ENCODE data around the gene ZNRD2. TPM values are rescaled to one million over a fixed set of nuclear protein-coding genes. Genes with fewer than 3 reads are reported as not detected.

Gene ZNRD2
- total and polyA plus RNA-seq, 10 of the 15 experiments (the other 5 are each of a cell fraction or from before 2014, with no cell fraction given), result 7.9 to 111 (median 55.4) TPM

DNA sequence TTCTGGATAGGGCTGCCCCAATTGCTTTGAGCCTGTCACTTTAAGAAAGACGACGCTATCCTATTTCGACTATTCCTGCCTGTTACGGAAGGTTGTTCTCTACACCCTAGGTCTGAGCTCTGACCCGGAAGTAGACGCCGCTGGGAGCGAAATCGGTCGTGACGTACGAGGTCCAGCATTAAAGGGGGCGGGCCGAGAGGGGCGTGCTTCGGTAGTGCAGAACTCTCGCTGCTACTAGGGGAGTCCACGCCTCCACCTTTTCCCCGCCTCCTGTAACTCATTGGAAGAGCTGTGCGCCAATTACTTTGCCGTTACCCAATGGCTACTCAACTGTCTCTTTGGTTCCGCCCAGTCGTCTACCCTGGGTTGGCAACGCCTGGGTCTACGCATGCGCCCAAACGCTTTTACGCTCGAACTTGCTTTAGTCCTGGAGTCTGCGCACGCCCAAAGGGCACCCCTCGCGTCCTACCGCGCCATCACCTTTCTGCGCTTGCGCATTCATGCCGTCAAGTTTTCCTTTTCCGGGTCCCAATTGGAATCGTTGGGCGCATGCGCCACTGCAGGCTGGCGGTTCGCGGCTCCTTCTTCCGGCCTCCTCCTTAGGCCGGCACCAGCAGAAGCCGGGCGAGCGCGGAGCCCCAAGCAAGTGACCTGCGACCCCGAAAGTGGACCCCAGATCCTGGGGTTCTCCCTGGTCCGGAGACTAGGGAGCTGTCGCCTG is 45.1 kb downstream of the ZNRD2 start, which contains the start of gene PCNX3 (continued):
- TF ChIP-seq, protein P1, sequence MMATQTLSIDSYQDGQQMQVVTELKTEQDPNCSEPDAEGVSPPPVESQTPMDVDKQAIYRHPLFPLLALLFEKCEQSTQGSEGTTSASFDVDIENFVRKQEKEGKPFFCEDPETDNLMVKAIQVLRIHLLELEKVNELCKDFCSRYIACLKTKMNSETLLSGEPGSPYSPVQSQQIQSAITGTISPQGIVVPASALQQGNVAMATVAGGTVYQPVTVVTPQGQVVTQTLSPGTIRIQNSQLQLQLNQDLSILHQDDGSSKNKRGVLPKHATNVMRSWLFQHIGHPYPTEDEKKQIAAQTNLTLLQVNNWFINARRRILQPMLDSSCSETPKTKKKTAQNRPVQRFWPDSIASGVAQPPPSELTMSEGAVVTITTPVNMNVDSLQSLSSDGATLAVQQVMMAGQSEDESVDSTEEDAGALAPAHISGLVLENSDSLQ (IDR thresholded peaks at IDR 0.05), result peak; percentile 100
- TF ChIP-seq NFYA (IDR thresholded peaks at IDR 0.05; ENCODE audit: borderline replicate concordance, low read depth, low read length) (peak; percentile 76), TBL1XR1 (IDR thresholded peaks at IDR 0.05; ENCODE audit: low read depth, low read length) (peak; percentile 91), ZBED1 (IDR thresholded peaks at IDR 0.05; ENCODE audit: borderline replicate concordance) (0 out of 2 replicates have a peak, but pooled peaks have one; percentile 23), HDAC2 (IDR thresholded peaks at IDR 0.05) (no peak), CREM (IDR thresholded peaks at IDR 0.05; ENCODE audit: low read depth) (peak; percentile 95), TARDBP (IDR thresholded peaks at IDR 0.05; ENCODE audit: borderline replicate concordance) (peak; percentile 78; the same call in 1 of the 2 replicates), SIN3A (IDR thresholded peaks at IDR 0.05; ENCODE audit: low read depth, low read length) (peak; percentile 91), FOXM1 (IDR thresholded peaks at IDR 0.05; ENCODE audit: low read depth, low read length) (no peak), BHLHE40 (IDR thresholded peaks at IDR 0.05; ENCODE audit: borderline replicate concordance in 1 of 2, low read depth in 2 of 2, low read length in 1 of 2) (peak in 1 of 2 experiments; percentile 59; a peak in 1 of 4 replicates), EED (IDR thresholded peaks at IDR 0.05; ENCODE audit: low read depth) (no peak), STAT3 (IDR thresholded peaks at IDR 0.05; ENCODE audit: low read depth, low read length) (peak; percentile 74; the same call in 1 of the 2 replicates), CHD1 (IDR thresholded peaks at IDR 0.05; ENCODE audit: low read depth, low read length) (no peak), CHD2 (IDR thresholded peaks at IDR 0.05; ENCODE audit: borderline replicate concordance, low read depth, low read length) (peak; percentile 96), TAF1 (IDR thresholded peaks at IDR 0.05; ENCODE audit: borderline replicate concordance, low read depth, low read length) (peak; percentile 42; the same call in 1 of the 2 replicates)
- TF ChIP-seq, protein P2, sequence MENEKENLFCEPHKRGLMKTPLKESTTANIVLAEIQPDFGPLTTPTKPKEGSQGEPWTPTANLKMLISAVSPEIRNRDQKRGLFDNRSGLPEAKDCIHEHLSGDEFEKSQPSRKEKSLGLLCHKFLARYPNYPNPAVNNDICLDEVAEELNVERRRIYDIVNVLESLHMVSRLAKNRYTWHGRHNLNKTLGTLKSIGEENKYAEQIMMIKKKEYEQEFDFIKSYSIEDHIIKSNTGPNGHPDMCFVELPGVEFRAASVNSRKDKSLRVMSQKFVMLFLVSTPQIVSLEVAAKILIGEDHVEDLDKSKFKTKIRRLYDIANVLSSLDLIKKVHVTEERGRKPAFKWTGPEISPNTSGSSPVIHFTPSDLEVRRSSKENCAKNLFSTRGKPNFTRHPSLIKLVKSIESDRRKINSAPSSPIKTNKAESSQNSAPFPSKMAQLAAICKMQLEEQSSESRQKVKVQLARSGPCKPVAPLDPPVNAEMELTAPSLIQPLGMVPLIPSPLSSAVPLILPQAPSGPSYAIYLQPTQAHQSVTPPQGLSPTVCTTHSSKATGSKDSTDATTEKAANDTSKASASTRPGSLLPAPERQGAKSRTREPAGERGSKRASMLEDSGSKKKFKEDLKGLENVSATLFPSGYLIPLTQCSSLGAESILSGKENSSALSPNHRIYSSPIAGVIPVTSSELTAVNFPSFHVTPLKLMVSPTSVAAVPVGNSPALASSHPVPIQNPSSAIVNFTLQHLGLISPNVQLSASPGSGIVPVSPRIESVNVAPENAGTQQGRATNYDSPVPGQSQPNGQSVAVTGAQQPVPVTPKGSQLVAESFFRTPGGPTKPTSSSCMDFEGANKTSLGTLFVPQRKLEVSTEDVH (IDR thresholded peaks at IDR 0.05; ENCODE audit: low read depth, partially characterized antibody), result peak; percentile 85
- TF ChIP-seq, protein P3, sequence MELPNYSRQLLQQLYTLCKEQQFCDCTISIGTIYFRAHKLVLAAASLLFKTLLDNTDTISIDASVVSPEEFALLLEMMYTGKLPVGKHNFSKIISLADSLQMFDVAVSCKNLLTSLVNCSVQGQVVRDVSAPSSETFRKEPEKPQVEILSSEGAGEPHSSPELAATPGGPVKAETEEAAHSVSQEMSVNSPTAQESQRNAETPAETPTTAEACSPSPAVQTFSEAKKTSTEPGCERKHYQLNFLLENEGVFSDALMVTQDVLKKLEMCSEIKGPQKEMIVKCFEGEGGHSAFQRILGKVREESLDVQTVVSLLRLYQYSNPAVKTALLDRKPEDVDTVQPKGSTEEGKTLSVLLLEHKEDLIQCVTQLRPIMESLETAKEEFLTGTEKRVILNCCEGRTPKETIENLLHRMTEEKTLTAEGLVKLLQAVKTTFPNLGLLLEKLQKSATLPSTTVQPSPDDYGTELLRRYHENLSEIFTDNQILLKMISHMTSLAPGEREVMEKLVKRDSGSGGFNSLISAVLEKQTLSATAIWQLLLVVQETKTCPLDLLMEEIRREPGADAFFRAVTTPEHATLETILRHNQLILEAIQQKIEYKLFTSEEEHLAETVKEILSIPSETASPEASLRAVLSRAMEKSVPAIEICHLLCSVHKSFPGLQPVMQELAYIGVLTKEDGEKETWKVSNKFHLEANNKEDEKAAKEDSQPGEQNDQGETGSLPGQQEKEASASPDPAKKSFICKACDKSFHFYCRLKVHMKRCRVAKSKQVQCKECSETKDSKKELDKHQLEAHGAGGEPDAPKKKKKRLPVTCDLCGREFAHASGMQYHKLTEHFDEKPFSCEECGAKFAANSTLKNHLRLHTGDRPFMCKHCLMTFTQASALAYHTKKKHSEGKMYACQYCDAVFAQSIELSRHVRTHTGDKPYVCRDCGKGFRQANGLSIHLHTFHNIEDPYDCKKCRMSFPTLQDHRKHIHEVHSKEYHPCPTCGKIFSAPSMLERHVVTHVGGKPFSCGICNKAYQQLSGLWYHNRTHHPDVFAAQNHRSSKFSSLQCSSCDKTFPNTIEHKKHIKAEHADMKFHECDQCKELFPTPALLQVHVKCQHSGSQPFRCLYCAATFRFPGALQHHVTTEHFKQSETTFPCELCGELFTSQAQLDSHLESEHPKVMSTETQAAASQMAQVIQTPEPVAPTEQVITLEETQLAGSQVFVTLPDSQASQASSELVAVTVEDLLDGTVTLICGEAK (IDR thresholded peaks at IDR 0.05; ENCODE audit: borderline replicate concordance), result peak; percentile 96
- TF ChIP-seq, protein P4, sequence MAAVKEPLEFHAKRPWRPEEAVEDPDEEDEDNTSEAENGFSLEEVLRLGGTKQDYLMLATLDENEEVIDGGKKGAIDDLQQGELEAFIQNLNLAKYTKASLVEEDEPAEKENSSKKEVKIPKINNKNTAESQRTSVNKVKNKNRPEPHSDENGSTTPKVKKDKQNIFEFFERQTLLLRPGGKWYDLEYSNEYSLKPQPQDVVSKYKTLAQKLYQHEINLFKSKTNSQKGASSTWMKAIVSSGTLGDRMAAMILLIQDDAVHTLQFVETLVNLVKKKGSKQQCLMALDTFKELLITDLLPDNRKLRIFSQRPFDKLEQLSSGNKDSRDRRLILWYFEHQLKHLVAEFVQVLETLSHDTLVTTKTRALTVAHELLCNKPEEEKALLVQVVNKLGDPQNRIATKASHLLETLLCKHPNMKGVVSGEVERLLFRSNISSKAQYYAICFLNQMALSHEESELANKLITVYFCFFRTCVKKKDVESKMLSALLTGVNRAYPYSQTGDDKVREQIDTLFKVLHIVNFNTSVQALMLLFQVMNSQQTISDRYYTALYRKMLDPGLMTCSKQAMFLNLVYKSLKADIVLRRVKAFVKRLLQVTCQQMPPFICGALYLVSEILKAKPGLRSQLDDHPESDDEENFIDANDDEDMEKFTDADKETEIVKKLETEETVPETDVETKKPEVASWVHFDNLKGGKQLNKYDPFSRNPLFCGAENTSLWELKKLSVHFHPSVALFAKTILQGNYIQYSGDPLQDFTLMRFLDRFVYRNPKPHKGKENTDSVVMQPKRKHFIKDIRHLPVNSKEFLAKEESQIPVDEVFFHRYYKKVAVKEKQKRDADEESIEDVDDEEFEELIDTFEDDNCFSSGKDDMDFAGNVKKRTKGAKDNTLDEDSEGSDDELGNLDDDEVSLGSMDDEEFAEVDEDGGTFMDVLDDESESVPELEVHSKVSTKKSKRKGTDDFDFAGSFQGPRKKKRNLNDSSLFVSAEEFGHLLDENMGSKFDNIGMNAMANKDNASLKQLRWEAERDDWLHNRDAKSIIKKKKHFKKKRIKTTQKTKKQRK (IDR thresholded peaks at IDR 0.05; ENCODE audit: low read depth, low read length), result peak; percentile 68; the same call in 1 of the 2 replicates
